GM18508 (cell line): Measurements from ENCODE around the gene CCBE1.
"Not testable (repeated sequence)": the region's sequence is repeated elsewhere in the genome, so short reads cannot be mapped to it uniquely, and the experiment has no call there.

Experiments used
- ATAC-seq: cut with Tn5 transposase; IDR thresholded peaks from one replicate; pipeline ENCODE4 v1.9.1; 2021; ENCODE audit warnings: moderate number of reproducible peaks; ENCODE audit not compliant: insufficient read depth, unreplicated experiment

Gene CCBE1

GRCh38 chr18:59686260-59686659 is 11.0 kb downstream of the CCBE1 start:
- no peak for ATAC-seq

GRCh38 chr18:59685501-59685900 is 11.7 kb downstream of the CCBE1 start:
- ATAC-seq: no peak

- ATAC-seq: no peak
Measured at GRCh38 chr18:59684777-59685176, 12.4 kb downstream of the CCBE1 start.

- no peak for ATAC-seq
Measured at GRCh38 chr18:59681521-59682004, 15.7 kb downstream of the CCBE1 start.

GRCh38 chr18:59681051-59681450 is 16.2 kb downstream of the CCBE1 start:
- ATAC-seq: no peak

GRCh38 chr18:59675346-59675745 is 21.9 kb downstream of the CCBE1 start:
- ATAC-seq: no peak

- no peak for ATAC-seq
Measured at GRCh38 chr18:59674903-59675270, 22.3 kb downstream of the CCBE1 start.

GRCh38 chr18:59674186-59674902 is 22.9 kb downstream of the CCBE1 start:
- ATAC-seq: no peak

GRCh38 chr18:59672235-59672711 is 24.9 kb downstream of the CCBE1 start:
- no peak for ATAC-seq

GRCh38 chr18:59671551-59671950 is 25.7 kb downstream of the CCBE1 start:
- no peak for ATAC-seq

GRCh38 chr18:59669872-59670657 is 27.2 kb downstream of the CCBE1 start:
- no peak for ATAC-seq

GRCh38 chr18:59667488-59667887 is 29.7 kb downstream of the CCBE1 start:
- ATAC-seq: no peak

- not testable (repeated sequence) for ATAC-seq
Measured at GRCh38 chr18:59666007-59666402, 31.2 kb downstream of the CCBE1 start.

GRCh38 chr18:59665057-59666006 is 31.9 kb downstream of the CCBE1 start:
- no peak for ATAC-seq

- ATAC-seq: no peak
Measured at GRCh38 chr18:59664329-59664728, 32.9 kb downstream of the CCBE1 start.

GRCh38 chr18:59663096-59663495 is 34.1 kb downstream of the CCBE1 start:
- no peak for ATAC-seq

GRCh38 chr18:59661891-59662701 is 35.1 kb downstream of the CCBE1 start:
- no peak for ATAC-seq

GRCh38 chr18:59660786-59661743 is 36.2 kb downstream of the CCBE1 start:
- ATAC-seq: no peak
